GM19395 (cell line): ENCODE data around the gene CLCN5.

ENCODE experiments used
- ATAC-seq: cut with Tn5 transposase; IDR thresholded peaks from one replicate; pipeline ENCODE4 v1.9.1; 2021; ENCODE audit warnings: mild to moderate bottlenecking, moderate library complexity; ENCODE audit not compliant: unreplicated experiment

Gene CLCN5

GRCh38 chrX:49932791-49933190 is 10.4 kb downstream of the CLCN5 start:
- ATAC-seq, result no peak

- ATAC-seq, result no peak
Observed at GRCh38 chrX:49934148-49934547, 11.8 kb downstream of the CLCN5 start.

- ATAC-seq, result no peak
Observed at GRCh38 chrX:49934729-49935128, 12.3 kb downstream of the CLCN5 start.

- peak; percentile 62 for ATAC-seq
Observed at GRCh38 chrX:49947781-49948180, 25.4 kb downstream of the CLCN5 start.

GRCh38 chrX:49949961-49950360 is 27.6 kb downstream of the CLCN5 start:
- no peak for ATAC-seq

GRCh38 chrX:49951524-49952193 is 29.3 kb downstream of the CLCN5 start:
- ATAC-seq, result no peak

GRCh38 chrX:49956313-49956712 is 33.9 kb downstream of the CLCN5 start:
- no peak for ATAC-seq

- ATAC-seq, result no peak
Observed at GRCh38 chrX:49958727-49959485, 36.5 kb downstream of the CLCN5 start.

- ATAC-seq, result no peak
Observed at GRCh38 chrX:49959602-49960001, 37.2 kb downstream of the CLCN5 start.

GRCh38 chrX:49960061-49960460 is 37.7 kb downstream of the CLCN5 start:
- ATAC-seq, result no peak

- no peak for ATAC-seq
Observed at GRCh38 chrX:49970674-49971073, 48.3 kb downstream of the CLCN5 start.

GRCh38 chrX:49972328-49972860 is 50.0 kb downstream of the CLCN5 start:
- ATAC-seq, result no peak

GRCh38 chrX:49976682-49977197 is 54.3 kb downstream of the CLCN5 start:
- ATAC-seq, result no peak

- no peak for ATAC-seq
Observed at GRCh38 chrX:49977319-49978090, 55.1 kb downstream of the CLCN5 start.

- ATAC-seq, result no peak
Observed at GRCh38 chrX:49978176-49978575, 55.8 kb downstream of the CLCN5 start.

- no peak for ATAC-seq
Observed at GRCh38 chrX:49986058-49986457, 63.7 kb downstream of the CLCN5 start.

- ATAC-seq, result no peak
Observed at GRCh38 chrX:49987651-49988050, 65.3 kb downstream of the CLCN5 start.

GRCh38 chrX:49988143-49988542 is 65.7 kb downstream of the CLCN5 start:
- no peak for ATAC-seq

- no peak for ATAC-seq
Observed at GRCh38 chrX:49991758-49992157, 69.4 kb downstream of the CLCN5 start.

- no peak for ATAC-seq
Observed at GRCh38 chrX:49992853-49993252, 70.5 kb downstream of the CLCN5 start.

- no peak for ATAC-seq
Observed at GRCh38 chrX:49993661-49994060, 71.3 kb downstream of the CLCN5 start.
